SU-DHL-6 (cell line): Measurements from ENCODE around the gene SELENOO.

Experiments
- H2AFZ ChIP-seq: fragments of 200-600 bp; sonication (generic); 2 replicates; pipeline ENCODE4 v1.6.1; 2014; ENCODE audit warnings: low read depth, mild to moderate bottlenecking, moderate library complexity, mixed read lengths, antibody characterized with exemption, low read length; ENCODE audit not compliant: severe bottlenecking
- H3F3A ChIP-seq: fragments of 200-600 bp; shearing (Covaris generic); 2 replicates; pipeline ENCODE4 v1.6.0; 2016; ENCODE audit warnings: antibody characterized with exemption, mild to moderate bottlenecking; ENCODE audit not compliant: insufficient read depth
- H3K27ac ChIP-seq: fragments of 200-600 bp; sonication (generic); 2 replicates; pipeline ENCODE4 v1.5.1; 2016; ENCODE audit warnings: low read depth, mild to moderate bottlenecking, low read length, moderate library complexity, mixed read lengths
- H3K27me3 ChIP-seq: fragments of 200-600 bp; sonication (generic), shearing (Covaris generic); 2 replicates; pipeline ENCODE4 v1.6.0; 2014; ENCODE audit warnings: mild to moderate bottlenecking, low read length
- H3K36me3 ChIP-seq: fragments of 200-600 bp; sonication (generic); 2 replicates; pipeline ENCODE4 v1.6.1; 2014; ENCODE audit warnings: mild to moderate bottlenecking, low read length, mixed read lengths
- H3K4me2 ChIP-seq: fragments of 300-600, 200-600 bp; shearing (Covaris generic), sonication (generic); 2 replicates; pipeline ENCODE4 v1.6.0; 2014; ENCODE audit warnings: low read length, low read depth, mild to moderate bottlenecking; ENCODE audit not compliant: poor library complexity, severe bottlenecking
- H3K4me3 ChIP-seq: fragments of 200-600 bp; sonication (generic); 2 replicates; pipeline ENCODE4 v1.5.1; 2014; ENCODE audit warnings: antibody characterized with exemption, low read length, mild to moderate bottlenecking, mixed read lengths; ENCODE audit not compliant: insufficient read depth, poor library complexity, severe bottlenecking
- H3K79me2 ChIP-seq: fragments of 200-600 bp; sonication (generic); 2 replicates; pipeline ENCODE4 v1.6.1; 2014; ENCODE audit warnings: mild to moderate bottlenecking, low read length, moderate library complexity; ENCODE audit not compliant: insufficient read depth
- H3K9ac ChIP-seq: fragments of 200-600 bp; sonication (generic); 2 replicates; pipeline ENCODE4 v1.7.0; 2014; ENCODE audit warnings: mild to moderate bottlenecking, low read length
- H3K9me2 ChIP-seq: fragments of 200-600 bp; sonication (generic); replicated peaks from 2 replicates; pipeline ENCODE4 v1.6.1; 2014; ENCODE audit warnings: low read length; ENCODE audit not compliant: insufficient read depth
- H3K9me3 ChIP-seq: fragments of 200-600 bp; sonication (generic); 2 replicates; pipeline ENCODE4 v1.6.1; 2014; ENCODE audit warnings: low read length, mixed read lengths; ENCODE audit not compliant: insufficient read depth
- H4K20me1 ChIP-seq: fragments of 200-600 bp; sonication (generic); 2 replicates; pipeline ENCODE4 v1.6.1; 2014; ENCODE audit warnings: low read depth, mild to moderate bottlenecking, antibody characterized with exemption, low read length, moderate library complexity, mixed read lengths
- EZH2phosphoT487 ChIP-seq: fragments of 200-600 bp; sonication (generic), shearing (Covaris generic); conservative IDR thresholded peaks from 2 replicates; pipeline ENCODE4 v1.6.1; 2018; ENCODE audit warnings: mild to moderate bottlenecking, antibody characterized with exemption, low read length, moderate library complexity, mixed read lengths
- TF ChIP-seq, protein P1 (sequence below): fragments of 200-600 bp; sonication (generic); IDR thresholded peaks from one replicate; pipeline ENCODE4 v1.5.1; 2017; ENCODE audit warnings: antibody characterized with exemption, mild to moderate bottlenecking, low read length, moderate library complexity; ENCODE audit not compliant: insufficient read depth, poor library complexity, severe bottlenecking

The SELENOO gene

DNA sequence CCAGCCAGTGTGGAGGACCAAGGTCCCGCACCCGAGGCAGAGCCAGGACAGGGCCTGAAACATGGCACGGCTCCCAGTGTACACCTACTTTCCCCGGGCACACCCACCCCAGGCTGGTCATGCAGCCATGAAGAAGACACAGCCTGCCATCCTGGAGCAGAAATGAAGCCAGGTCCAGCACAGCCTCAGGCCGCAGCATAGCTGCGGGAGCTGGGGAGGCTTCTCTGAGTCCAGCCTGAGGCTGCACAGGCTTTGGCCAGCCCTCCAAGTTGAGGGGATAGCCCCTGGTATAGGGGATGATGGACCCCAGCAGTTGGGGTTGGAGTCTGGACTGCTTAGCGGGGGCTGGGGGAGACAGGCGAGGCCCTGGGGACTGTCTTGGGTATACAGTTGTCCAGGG is 53.1 kb downstream of the SELENOO start:
- no peaks in the 10 kb centered on the region for H3K36me3 ChIP-seq
- H3K27ac ChIP-seq, result no peak overlapping the region
- H3K9ac ChIP-seq, result no peak overlapping the region
- peaks cover 10% of the 10 kb centered on the region; the same call in 1 of the 2 replicates for H3F3A ChIP-seq
- no peak overlapping the region for H3K4me3 ChIP-seq
- no peak overlapping the region for H3K4me2 ChIP-seq
- TF ChIP-seq, protein P1, sequence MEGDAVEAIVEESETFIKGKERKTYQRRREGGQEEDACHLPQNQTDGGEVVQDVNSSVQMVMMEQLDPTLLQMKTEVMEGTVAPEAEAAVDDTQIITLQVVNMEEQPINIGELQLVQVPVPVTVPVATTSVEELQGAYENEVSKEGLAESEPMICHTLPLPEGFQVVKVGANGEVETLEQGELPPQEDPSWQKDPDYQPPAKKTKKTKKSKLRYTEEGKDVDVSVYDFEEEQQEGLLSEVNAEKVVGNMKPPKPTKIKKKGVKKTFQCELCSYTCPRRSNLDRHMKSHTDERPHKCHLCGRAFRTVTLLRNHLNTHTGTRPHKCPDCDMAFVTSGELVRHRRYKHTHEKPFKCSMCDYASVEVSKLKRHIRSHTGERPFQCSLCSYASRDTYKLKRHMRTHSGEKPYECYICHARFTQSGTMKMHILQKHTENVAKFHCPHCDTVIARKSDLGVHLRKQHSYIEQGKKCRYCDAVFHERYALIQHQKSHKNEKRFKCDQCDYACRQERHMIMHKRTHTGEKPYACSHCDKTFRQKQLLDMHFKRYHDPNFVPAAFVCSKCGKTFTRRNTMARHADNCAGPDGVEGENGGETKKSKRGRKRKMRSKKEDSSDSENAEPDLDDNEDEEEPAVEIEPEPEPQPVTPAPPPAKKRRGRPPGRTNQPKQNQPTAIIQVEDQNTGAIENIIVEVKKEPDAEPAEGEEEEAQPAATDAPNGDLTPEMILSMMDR, result no peak
- no peak for TF ChIP-seq EZH2phosphoT487
- H3K79me2 ChIP-seq, result 0 out of 2 replicates have a peak, but pooled peaks cover 7% of the 10 kb centered on the region
- H3K9me2 ChIP-seq, result no peaks in the 10 kb centered on the region
- no peaks in the 10 kb centered on the region for H3K9me3 ChIP-seq
- no peaks in the 10 kb centered on the region for H4K20me1 ChIP-seq
- no peak overlapping the region for H2AFZ ChIP-seq
- H3K27me3 ChIP-seq, result no peaks in the 10 kb centered on the region

GRCh38 chr22:50255099-50255498 is 54.3 kb downstream of the SELENOO start:
- Histone ChIP-seq H3K9me2 (no peaks in the 10 kb centered on the region), H2AFZ (no peak overlapping the region), H3K27ac (no peak overlapping the region), H3K9me3 (no peaks in the 10 kb centered on the region), H3F3A (peaks cover 10% of the 10 kb centered on the region; the same call in 1 of the 2 replicates), H3K27me3 (no peaks in the 10 kb centered on the region), H3K4me2 (no peak overlapping the region), H3K36me3 (no peaks in the 10 kb centered on the region), H3K9ac (no peak overlapping the region), H3K4me3 (no peak overlapping the region), H4K20me1 (no peaks in the 10 kb centered on the region), H3K79me2 (0 out of 2 replicates have a peak, but pooled peaks cover 4% of the 10 kb centered on the region)
- no peak for TF ChIP-seq EZH2phosphoT487
- TF ChIP-seq, protein P1, result no peak

GRCh38 chr22:50255607-50256006 is 54.8 kb downstream of the SELENOO start:
- H3K27ac ChIP-seq, result no peak overlapping the region
- no peaks in the 10 kb centered on the region for H4K20me1 ChIP-seq
- no peaks in the 10 kb centered on the region for H3K36me3 ChIP-seq
- no peaks in the 10 kb centered on the region for H3K27me3 ChIP-seq
- no peak for TF ChIP-seq EZH2phosphoT487
- TF ChIP-seq, protein P1, result no peak
- no peak overlapping the region for H3K9ac ChIP-seq
- H3K9me2 ChIP-seq, result no peaks in the 10 kb centered on the region
- no peak overlapping the region for H2AFZ ChIP-seq
- H3K4me2 ChIP-seq, result no peak overlapping the region
- H3K9me3 ChIP-seq, result no peaks in the 10 kb centered on the region
- no peak overlapping the region for H3K4me3 ChIP-seq
- no peaks in the 10 kb centered on the region for H3K79me2 ChIP-seq
- H3F3A ChIP-seq, result peaks cover 10% of the 10 kb centered on the region; the same call in 1 of the 2 replicates
